B cell (primary cell): Measurements from ENCODE around the gene FOXB2. TPM values are rescaled to one million over a fixed set of nuclear protein-coding genes. Genes with fewer than 3 reads are reported as not detected.

ENCODE experiments used
- ATAC-seq: fragments of 200-7000 bp; cut with Tn5 transposase; one replicate; pipeline ENCODE4 v1.10.0; 2021; ENCODE audit warnings: low read depth, mild to moderate bottlenecking, moderate number of reproducible peaks, moderate library complexity
- CTCF ChIA-PET: fragments of 350-600 bp; sonication (Branson Sonifier 250); formaldehyde crosslinking; loops from one replicate; lab custom pipeline; 2021; ENCODE audit warnings: antibody characterized with exemption, inconsistent platforms; lab: Charles Lee
- POLR2A ChIA-PET: fragments of 350-600 bp; sonication (Branson Sonifier 250); formaldehyde crosslinking; loops from one replicate; lab custom pipeline; 2021; ENCODE audit warnings: antibody characterized with exemption; lab: Charles Lee
- DNase-seq: peaks from one replicate; pipeline ENCODE4 v3.0.0; 2013
- H2AFZ ChIP-seq: 2 replicates; pipeline ENCODE4 v1.6.1; 2012; ENCODE audit warnings: mild to moderate bottlenecking, low read depth, low read length; ENCODE audit not compliant: insufficient read depth, poor library complexity, severe bottlenecking
- H3K27ac ChIP-seq, 2 donors: 1 replicate in 1 of 2; 2 replicates in 1 of 2; pipeline ENCODE4 v1.5.1; 2012 to 2013; ENCODE audit warnings: low read length in 2 of 2, mild to moderate bottlenecking in 2 of 2, moderate library complexity in 1 of 2
- H3K27me3 ChIP-seq, 4 experiments: fragments of 200-600 bp in 1 of 4; sonication (generic) in 1 of 4; replicated peaks in 1 of 4; 1 replicate in 2 of 4; 2 replicates in 2 of 4; pipeline versions ENCODE4 v1.6.1 to v1.7.0; 2013 to 2016; ENCODE audit warnings: low read length in 3 of 4, mild to moderate bottlenecking in 2 of 4, mixed read lengths in 1 of 4, moderate library complexity in 1 of 4; ENCODE audit not compliant: insufficient read depth in 4 of 4, control insufficient read depth in 3 of 4; ENCODE audit errors: control extremely low read depth in 1 of 4
- H3K36me3 ChIP-seq, 2 experiments: replicated peaks in 1 of 2; 1 replicate in 1 of 2; 2 replicates in 1 of 2; pipeline versions ENCODE4 v1.6.1 to v1.7.1; 2013; ENCODE audit warnings: low read length in 1 of 2; ENCODE audit not compliant: insufficient read depth in 2 of 2, control insufficient read depth in 1 of 2; ENCODE audit errors: control extremely low read depth in 1 of 2, extremely low read depth in 1 of 2
- H3K4me1 ChIP-seq, 2 donors: fragments of 200-600 bp in 1 of 2; sonication (generic) in 1 of 2; 1 replicate in 1 of 2; 2 replicates in 1 of 2; pipeline versions ENCODE4 v1.5.1 to v1.6.1; 2013 to 2017; ENCODE audit warnings: low read length in 2 of 2; ENCODE audit not compliant: control insufficient read depth in 2 of 2, insufficient read depth in 2 of 2
- H3K4me2 ChIP-seq: replicated peaks from 2 replicates; pipeline ENCODE3; 2012; ENCODE audit warnings: mild to moderate bottlenecking, low read depth, low read length; ENCODE audit not compliant: poor library complexity, severe bottlenecking
- H3K4me3 ChIP-seq, 5 experiments: fragments of 200-600 bp in 1 of 5; sonication (generic) in 1 of 5; 1 replicate in 3 of 5; 2 replicates in 2 of 5; pipeline versions ENCODE4 v1.5.1 to v1.7.0; 2011 to 2016; ENCODE audit warnings: low read length in 4 of 5, mild to moderate bottlenecking in 4 of 5, low read depth in 2 of 5, control low read depth in 1 of 5, moderate library complexity in 1 of 5; ENCODE audit not compliant: insufficient read depth in 1 of 5; ENCODE audit errors: control extremely low read depth in 1 of 5, extremely low read depth in 1 of 5
- H3K79me2 ChIP-seq: fragments of 200-600 bp; sonication (generic); one replicate; pipeline ENCODE4 v1.6.0; 2016; ENCODE audit warnings: low read length; ENCODE audit not compliant: control insufficient read depth, insufficient read depth
- H3K9ac ChIP-seq: fragments of 200-600 bp; sonication (generic); 2 replicates; pipeline ENCODE4 v1.6.1; 2017; ENCODE audit warnings: mild to moderate bottlenecking, low read length, moderate library complexity
- H3K9me3 ChIP-seq, 3 donors: one replicate each; pipeline versions ENCODE4 v1.6.1 to v1.7.1; 2013; ENCODE audit warnings: low read length in 2 of 3; ENCODE audit not compliant: control insufficient read depth in 2 of 3, insufficient read depth in 1 of 3; ENCODE audit errors: control extremely low read depth in 1 of 3
- H4K20me1 ChIP-seq: 2 replicates; pipeline ENCODE4 v1.6.0; 2012; ENCODE audit warnings: mild to moderate bottlenecking, low read length; ENCODE audit not compliant: insufficient read depth, control insufficient read depth, poor library complexity, severe bottlenecking
- H3K27ac Mint-ChIP-seq: one replicate; pipeline ENCODE4 v1.8.0; 2021; ENCODE audit warnings: mixed read lengths
- H3K27me3 Mint-ChIP-seq: one replicate; pipeline ENCODE4 v1.8.0; 2021; ENCODE audit warnings: mixed read lengths
- H3K4me1 Mint-ChIP-seq: one replicate; pipeline ENCODE4 v1.8.0; 2021; ENCODE audit warnings: mixed read lengths
- H3K4me3 Mint-ChIP-seq: one replicate; pipeline ENCODE4 v1.8.0; 2021; ENCODE audit warnings: mixed read lengths
- H3K9me3 Mint-ChIP-seq: one replicate; pipeline ENCODE4 v1.8.0; 2022; ENCODE audit warnings: mixed read lengths; ENCODE audit not compliant: insufficient read depth
- EZH2 ChIP-seq: IDR thresholded peaks from 2 replicates; pipeline ENCODE4 v1.6.1; 2012; ENCODE audit warnings: borderline replicate concordance, low read depth, mild to moderate bottlenecking, moderate library complexity, low read length; ENCODE audit not compliant: insufficient read depth, poor library complexity, severe bottlenecking
- WGBS: methylation state at CpG from one replicate; pipeline ENCODE4 v1.1.5; 2013; ENCODE audit warnings: missing lambda C conversion rate; ENCODE audit not compliant: insufficient coverage; 5-methylcytosine and 5-hydroxymethylcytosine counted together
- intact Hi-C: fragments of 100-400 bp; cut with micrococcal nuclease; formaldehyde crosslinking; loops from one replicate; pipeline ENCODE4 v1.10.0; 2022
- polyA plus RNA-seq: library from polyadenylated mRNA; depleted of rRNA; stranded (reverse); fragments of >200 nt; gene quantifications from 2 replicates; pipeline ENCODE4 v1.2.3, GENCODE V29; 2012
- total RNA-seq, 2 donors: library from RNA; stranded (reverse); fragments of 120-200 nt in 1 of 2; gene quantifications; 1 replicate in 1 of 2; 2 replicates in 1 of 2; pipeline versions ENCODE4 v1.2.3 to v1.2.4, GENCODE V29; 2013 to 2022
- TF ChIP-seq, protein P1 (sequence below): fragments of 200-600 bp; IDR thresholded peaks from one replicate; pipeline ENCODE4 v1.8.0; 2022; ENCODE audit warnings: antibody characterized with exemption, mild to moderate bottlenecking

Gene FOXB2
- total and polyA plus RNA-seq, 2 donors (not counting 1 experiment from before 2014, with no cell fraction given) = not detected

DNA sequence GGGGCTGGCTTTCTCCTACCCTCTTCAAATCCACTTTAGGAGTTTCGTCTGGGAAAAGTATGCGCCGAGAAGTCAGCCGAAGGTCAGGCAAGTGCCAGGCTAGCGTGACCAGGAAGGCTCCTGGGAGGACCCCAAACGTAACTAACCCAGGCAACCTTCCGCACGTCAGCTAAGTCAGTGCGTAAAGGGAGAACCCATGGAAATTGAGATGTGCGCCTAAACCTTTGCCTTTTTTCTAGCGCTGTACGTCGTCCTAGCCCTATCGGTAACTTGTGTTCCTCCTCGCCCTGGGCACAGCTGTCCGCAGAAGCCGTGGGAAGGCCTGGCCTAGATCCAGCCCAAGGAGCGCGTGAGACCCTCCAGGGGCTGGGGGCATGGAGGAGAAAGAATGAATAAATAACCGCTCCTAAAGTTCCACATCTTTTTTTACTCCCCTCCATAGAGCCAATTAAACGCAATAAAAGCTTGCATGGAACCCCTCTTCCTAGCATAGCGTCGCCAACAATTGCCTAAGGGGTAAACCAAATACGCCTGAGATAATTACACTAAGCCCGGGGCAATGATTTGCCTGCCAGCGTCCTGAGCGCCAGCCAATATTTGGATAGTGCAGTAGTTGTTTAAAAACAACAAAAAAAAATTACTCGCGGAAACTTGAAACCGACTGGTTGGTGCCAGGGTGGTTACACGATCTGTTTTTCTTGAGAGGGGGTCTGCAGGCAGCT is 4.0 kb upstream of the FOXB2 start:
- Histone ChIP-seq H2AFZ (no peak overlapping the region), H3K36me3 (no peaks in the 10 kb centered on the region), H3K4me1 (peaks cover 24 to 50% of the 10 kb centered on the region in 2 donors), H3K9ac (no peak overlapping the region), H3K79me2 (no peaks in the 10 kb centered on the region), H3K4me2 (no peak overlapping the region), H3K4me3 (no peak overlapping the region), H3K27ac (no peak overlapping the region), H4K20me1 (no peaks in the 10 kb centered on the region), H3K27me3 (peaks cover 2 to 84% (median 70%) of the 10 kb centered on the region in 4 experiments), H3K9me3 (peaks cover 0 to 67% (median 9%) of the 10 kb centered on the region in 3 donors)
- peak; percentile 25 for DNase-seq
- H3K4me1 Mint-ChIP-seq = peaks cover 22% of the 10 kb centered on the region
- intact Hi-C loops = no loop called here
- no peak overlapping the region for H3K27ac Mint-ChIP-seq
- CTCF ChIA-PET = no interaction called here
- POLR2A ChIA-PET = no interaction called here
- TF ChIP-seq, protein P1, sequence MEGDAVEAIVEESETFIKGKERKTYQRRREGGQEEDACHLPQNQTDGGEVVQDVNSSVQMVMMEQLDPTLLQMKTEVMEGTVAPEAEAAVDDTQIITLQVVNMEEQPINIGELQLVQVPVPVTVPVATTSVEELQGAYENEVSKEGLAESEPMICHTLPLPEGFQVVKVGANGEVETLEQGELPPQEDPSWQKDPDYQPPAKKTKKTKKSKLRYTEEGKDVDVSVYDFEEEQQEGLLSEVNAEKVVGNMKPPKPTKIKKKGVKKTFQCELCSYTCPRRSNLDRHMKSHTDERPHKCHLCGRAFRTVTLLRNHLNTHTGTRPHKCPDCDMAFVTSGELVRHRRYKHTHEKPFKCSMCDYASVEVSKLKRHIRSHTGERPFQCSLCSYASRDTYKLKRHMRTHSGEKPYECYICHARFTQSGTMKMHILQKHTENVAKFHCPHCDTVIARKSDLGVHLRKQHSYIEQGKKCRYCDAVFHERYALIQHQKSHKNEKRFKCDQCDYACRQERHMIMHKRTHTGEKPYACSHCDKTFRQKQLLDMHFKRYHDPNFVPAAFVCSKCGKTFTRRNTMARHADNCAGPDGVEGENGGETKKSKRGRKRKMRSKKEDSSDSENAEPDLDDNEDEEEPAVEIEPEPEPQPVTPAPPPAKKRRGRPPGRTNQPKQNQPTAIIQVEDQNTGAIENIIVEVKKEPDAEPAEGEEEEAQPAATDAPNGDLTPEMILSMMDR = no peak
- TF ChIP-seq EZH2 = no peak
- H3K4me3 Mint-ChIP-seq = no peak overlapping the region
- H3K9me3 Mint-ChIP-seq = peaks cover 2% of the 10 kb centered on the region
- peaks cover 60% of the 10 kb centered on the region for H3K27me3 Mint-ChIP-seq
- ATAC-seq = no peak
- 14% methylated on average over 27 of the region's 31 CpGs for WGBS

DNA sequence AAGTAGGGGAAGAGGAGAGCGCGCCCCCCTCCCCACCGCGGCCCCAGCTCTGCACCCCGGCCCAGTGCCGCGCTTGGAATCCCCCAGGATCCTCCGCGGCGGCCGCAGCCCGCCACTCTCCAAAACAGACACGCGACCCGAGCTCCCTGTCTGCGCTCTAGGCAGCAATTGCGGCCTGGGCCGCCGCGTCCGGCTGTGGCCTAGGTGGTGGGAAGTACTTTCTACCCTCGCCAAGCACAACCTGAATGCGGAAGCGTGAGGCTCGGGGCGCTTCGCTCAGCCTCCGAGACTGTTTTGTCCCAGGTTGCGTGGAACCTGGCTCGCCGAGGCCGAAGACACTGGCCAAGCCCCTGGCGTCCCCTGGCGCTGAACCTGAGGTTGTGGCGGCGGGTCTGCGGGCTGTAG is 3.3 kb upstream of the FOXB2 start:
- Histone ChIP-seq H3K9ac (no peak overlapping the region), H3K4me3 (no peak overlapping the region), H2AFZ (no peak overlapping the region), H4K20me1 (no peaks in the 10 kb centered on the region), H3K9me3 (peaks cover 0 to 72% (median 9%) of the 10 kb centered on the region in 3 donors), H3K79me2 (no peaks in the 10 kb centered on the region), H3K4me2 (no peak overlapping the region), H3K36me3 (no peaks in the 10 kb centered on the region), H3K27me3 (peaks cover 2 to 88% (median 71%) of the 10 kb centered on the region in 4 experiments), H3K27ac (no peak overlapping the region), H3K4me1 (peaks cover 30 to 55% of the 10 kb centered on the region in 2 donors)
- no peak for ATAC-seq
- Mint-ChIP-seq H3K27me3 (peaks cover 58% of the 10 kb centered on the region), H3K4me1 (peaks cover 23% of the 10 kb centered on the region), H3K4me3 (no peak overlapping the region), H3K9me3 (peaks cover 2% of the 10 kb centered on the region), H3K27ac (no peak overlapping the region)
- TF ChIP-seq, protein P1 = no peak
- CTCF ChIA-PET = no interaction called here
- DNase-seq = peak; percentile 42
- intact Hi-C loops = no loop called here
- 3% methylated on average over 31 of the region's 37 CpGs for WGBS
- POLR2A ChIA-PET = no interaction called here
